Endothelial cell (in vitro differentiated cells): ENCODE measurements around the gene L3MBTL1. TPM values are rescaled to one million over a fixed set of nuclear protein-coding genes. Genes with fewer than 3 reads are reported as not detected.

ENCODE experiments used
- DNase-seq: peaks from one replicate; pipeline ENCODE4 v3.0.0; 2021; ENCODE audit warnings: low spot score
- H3K27ac Mint-ChIP-seq: one replicate; pipeline ENCODE4 v1.8.0; 2021; ENCODE audit warnings: mixed read lengths, inconsistent platforms; ENCODE audit not compliant: unreplicated experiment
- H3K27me3 Mint-ChIP-seq: one replicate; pipeline ENCODE4 v1.8.0; 2021; ENCODE audit warnings: mild to moderate bottlenecking, moderate library complexity, mixed read lengths, inconsistent platforms; ENCODE audit not compliant: unreplicated experiment
- H3K36me3 Mint-ChIP-seq: one replicate; pipeline ENCODE4 v1.8.0; 2021; ENCODE audit warnings: mild to moderate bottlenecking, low read depth, mixed read lengths, inconsistent platforms; ENCODE audit not compliant: unreplicated experiment
- H3K4me1 Mint-ChIP-seq: one replicate; pipeline ENCODE4 v1.8.0; 2021; ENCODE audit warnings: mild to moderate bottlenecking, mixed read lengths, inconsistent platforms; ENCODE audit not compliant: unreplicated experiment
- H3K4me3 Mint-ChIP-seq: one replicate; pipeline ENCODE4 v1.8.0; 2021; ENCODE audit warnings: mild to moderate bottlenecking, mixed read lengths, inconsistent platforms; ENCODE audit not compliant: unreplicated experiment
- H3K9me3 Mint-ChIP-seq: one replicate; pipeline ENCODE4 v1.8.0; 2021; ENCODE audit warnings: mixed read lengths, inconsistent platforms; ENCODE audit not compliant: unreplicated experiment
- total RNA-seq: library from RNA; stranded (reverse); fragmentation: NEBNext Ultra II Directional; extraction: Animal tissue kit (Norgen Biotek cat#: 25700); gene quantifications from one replicate; pipeline ENCODE4 v1.2.1, GENCODE V29; 2021; ENCODE audit not compliant: unreplicated experiment
- TF ChIP-seq, protein P1 (sequence below): fragments of 200-600 bp; sonication (generic); IDR thresholded peaks from one replicate; pipeline ENCODE4 v1.5.0; 2021; ENCODE audit warnings: antibody characterized with exemption; ENCODE audit not compliant: unreplicated experiment

The L3MBTL1 gene
- total RNA-seq, 1 donor from 2014 or later: 19.8 TPM

DNA sequence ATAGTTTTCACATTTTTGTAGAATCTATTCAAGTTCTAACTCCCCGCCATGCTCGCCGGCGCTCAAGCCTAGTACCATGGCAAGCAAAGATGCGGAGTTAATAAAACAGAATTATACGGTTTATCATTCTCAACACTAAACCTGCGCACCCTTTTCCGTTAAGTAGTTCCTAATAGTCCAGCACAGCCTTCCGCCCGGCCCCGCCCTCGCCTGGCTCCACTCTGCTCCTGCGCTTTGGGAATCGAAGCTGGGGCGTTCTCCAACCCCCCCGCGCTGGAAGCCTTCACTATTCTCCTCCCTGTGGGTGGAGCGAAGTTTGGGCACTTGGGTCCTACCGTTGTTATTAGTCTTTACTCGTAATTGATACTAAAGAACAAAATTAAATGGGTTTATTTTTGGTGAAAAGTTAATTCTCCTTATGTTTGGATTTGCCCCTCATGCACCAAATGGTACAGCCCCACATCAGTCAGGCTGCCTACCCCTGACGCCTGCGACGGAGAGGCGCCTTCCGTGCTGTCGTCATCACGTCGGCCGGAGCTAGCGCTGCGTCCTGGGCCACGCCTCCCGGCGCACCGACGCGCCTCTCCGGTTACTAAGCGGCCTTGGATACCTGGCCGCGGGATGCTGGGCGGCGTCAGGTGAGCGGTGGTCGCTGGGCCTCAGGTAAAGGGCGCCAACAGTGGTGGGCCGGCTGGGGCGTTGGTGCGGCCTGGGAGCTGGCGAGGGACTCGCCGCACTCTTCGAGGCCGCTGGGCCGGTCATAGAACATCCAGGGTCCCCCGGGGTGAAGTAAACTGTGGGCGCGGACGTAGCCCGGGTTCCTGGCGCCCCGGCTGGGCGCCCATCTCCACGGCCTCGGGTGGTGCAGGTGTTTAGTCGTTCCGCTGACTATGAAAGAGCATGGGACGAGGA lies 83.2 kb downstream of the L3MBTL1 start, which contains the start of gene IFT52:
TSS of gene IFT52 (plus strand) at position 546 of the 912 bp plus-strand sequence. CDS start 3,762 bp downstream, outside the sequence.
- peak within 1 kb of the TSS; percentile 86 for H3K27ac Mint-ChIP-seq
- H3K4me1 Mint-ChIP-seq: peaks cover 9% of the 10 kb centered on the region
- TF ChIP-seq, protein P1, sequence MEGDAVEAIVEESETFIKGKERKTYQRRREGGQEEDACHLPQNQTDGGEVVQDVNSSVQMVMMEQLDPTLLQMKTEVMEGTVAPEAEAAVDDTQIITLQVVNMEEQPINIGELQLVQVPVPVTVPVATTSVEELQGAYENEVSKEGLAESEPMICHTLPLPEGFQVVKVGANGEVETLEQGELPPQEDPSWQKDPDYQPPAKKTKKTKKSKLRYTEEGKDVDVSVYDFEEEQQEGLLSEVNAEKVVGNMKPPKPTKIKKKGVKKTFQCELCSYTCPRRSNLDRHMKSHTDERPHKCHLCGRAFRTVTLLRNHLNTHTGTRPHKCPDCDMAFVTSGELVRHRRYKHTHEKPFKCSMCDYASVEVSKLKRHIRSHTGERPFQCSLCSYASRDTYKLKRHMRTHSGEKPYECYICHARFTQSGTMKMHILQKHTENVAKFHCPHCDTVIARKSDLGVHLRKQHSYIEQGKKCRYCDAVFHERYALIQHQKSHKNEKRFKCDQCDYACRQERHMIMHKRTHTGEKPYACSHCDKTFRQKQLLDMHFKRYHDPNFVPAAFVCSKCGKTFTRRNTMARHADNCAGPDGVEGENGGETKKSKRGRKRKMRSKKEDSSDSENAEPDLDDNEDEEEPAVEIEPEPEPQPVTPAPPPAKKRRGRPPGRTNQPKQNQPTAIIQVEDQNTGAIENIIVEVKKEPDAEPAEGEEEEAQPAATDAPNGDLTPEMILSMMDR: no peak
- H3K9me3 Mint-ChIP-seq: no peaks in the 10 kb centered on the region
- no peaks in the 10 kb centered on the region for H3K27me3 Mint-ChIP-seq
- no peaks in the 10 kb centered on the region for H3K36me3 Mint-ChIP-seq
- peak; percentile 77 for DNase-seq
- H3K4me3 Mint-ChIP-seq: peak within 1 kb of the TSS; percentile 92

Other genes with a start within 250 kb of the L3MBTL1 start
- gene SRSF6, start 49.8 kb upstream of the L3MBTL1 start, total RNA-seq: 157 TPM
- gene SGK2, start 51.3 kb downstream of the L3MBTL1 start, total RNA-seq: 0.85 TPM
- 49.0 TPM for gene IFT52, start 83.2 kb downstream of the L3MBTL1 start, total RNA-seq
- 20.8 TPM for gene MYBL2, start 159.4 kb downstream of the L3MBTL1 start, total RNA-seq
- gene GTSF1L, start 219.3 kb downstream of the L3MBTL1 start, total RNA-seq: not detected